COLO668 (cell line): Measurements from ENCODE around the gene BPIFA3.
"Not testable (repeated sequence)": the region's sequence is repeated elsewhere in the genome, so short reads cannot be mapped to it uniquely, and the experiment has no call there.

Experiments used
- DNase-seq: peaks from one replicate; lab custom pipeline; 2025; ENCODE audit not compliant: unreplicated experiment; lab: John Stamatoyannopoulos, UW

The BPIFA3 gene

DNA sequence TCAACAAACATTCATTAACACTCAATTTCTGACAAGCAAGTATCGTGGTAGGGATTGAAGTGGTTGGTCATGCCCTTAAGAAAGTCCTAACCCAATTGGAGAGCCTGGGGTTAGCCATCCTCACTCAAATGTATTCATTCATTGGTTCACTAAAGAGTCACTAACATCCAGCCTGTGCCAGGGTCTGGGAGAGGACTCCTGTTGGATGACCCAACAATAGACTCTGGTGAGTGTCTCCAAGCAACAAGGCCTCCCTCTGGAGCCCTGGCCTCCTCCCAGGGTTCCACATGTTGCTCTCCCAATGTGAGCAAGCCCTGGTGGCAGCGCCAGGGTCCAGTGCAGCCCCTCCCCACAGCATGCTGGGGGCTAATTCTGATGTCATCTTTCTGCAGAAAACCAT lies at the start of gene BPIFA3:
Gene BPIFA3, plus strand, starts transcription at position 301 of the 400 bp plus-strand sequence. CDS start 185 bp downstream, outside the sequence.
- no peak for DNase-seq

DNA sequence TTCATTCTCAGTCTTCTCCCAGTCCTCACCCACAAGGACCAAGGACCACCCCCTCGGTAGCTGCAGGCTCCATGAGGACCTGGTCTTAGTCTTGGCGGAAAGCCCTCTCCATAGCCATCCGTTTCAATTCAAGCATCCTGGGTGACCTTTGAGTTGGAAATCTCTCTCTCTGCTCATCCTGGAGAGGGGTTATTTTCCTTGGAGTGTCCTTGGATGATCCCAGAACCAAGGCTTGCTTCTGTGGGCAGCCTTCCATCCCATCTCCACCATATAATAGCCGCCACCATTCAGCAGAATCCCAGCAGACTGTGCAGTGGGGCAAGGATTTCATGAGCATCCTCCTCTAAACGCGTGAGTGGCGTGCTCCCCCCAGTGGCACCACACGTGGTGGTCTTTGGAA lies 49.3 kb upstream of the BPIFA3 start, which contains the start of gene BPIFA2:
Gene BPIFA2, plus strand, starts transcription at position 301 of the 400 bp plus-strand sequence. CDS start 987 bp downstream, outside the sequence.
- DNase-seq: no peak

DNA sequence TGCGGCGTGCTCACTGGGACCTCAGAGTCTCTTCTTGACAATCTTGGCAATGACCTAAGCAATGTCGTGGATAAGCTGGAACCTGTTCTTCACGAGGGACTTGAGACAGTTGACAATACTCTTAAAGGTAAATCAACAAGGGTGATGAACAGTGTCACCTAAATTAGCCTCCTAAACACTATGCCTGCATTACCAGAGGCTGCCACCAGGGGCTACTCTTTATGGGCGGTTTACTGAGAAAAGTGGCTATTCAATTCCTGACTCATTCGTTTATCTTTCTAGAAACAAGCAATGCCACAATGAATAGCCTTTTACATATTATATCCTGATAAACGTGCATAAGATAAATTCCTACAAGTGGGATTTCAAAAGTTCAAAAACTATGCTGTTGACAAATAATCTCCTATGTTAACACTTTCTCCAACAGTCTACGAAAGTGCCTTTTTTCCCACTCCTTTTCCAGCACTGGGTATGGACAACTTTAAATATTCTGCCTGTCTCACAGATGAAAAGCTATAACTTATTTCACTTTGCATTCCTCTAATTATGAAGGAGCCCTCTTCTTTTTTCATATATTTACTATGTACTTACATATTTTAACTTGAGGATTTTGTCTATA lies 47.9 kb upstream of the BPIFA3 start:
- DNase-seq: peak; percentile 12

- no peak for DNase-seq
Observed at GRCh38 chr20:33172781-33173180, 44.4 kb upstream of the BPIFA3 start.

GRCh38 chr20:33175123-33175522 lies 42.0 kb upstream of the BPIFA3 start:
- no peak for DNase-seq

- DNase-seq: no peak
Observed at GRCh38 chr20:33176101-33176500, 41.1 kb upstream of the BPIFA3 start.

GRCh38 chr20:33177866-33178265 lies 39.3 kb upstream of the BPIFA3 start:
- DNase-seq: no peak

DNA sequence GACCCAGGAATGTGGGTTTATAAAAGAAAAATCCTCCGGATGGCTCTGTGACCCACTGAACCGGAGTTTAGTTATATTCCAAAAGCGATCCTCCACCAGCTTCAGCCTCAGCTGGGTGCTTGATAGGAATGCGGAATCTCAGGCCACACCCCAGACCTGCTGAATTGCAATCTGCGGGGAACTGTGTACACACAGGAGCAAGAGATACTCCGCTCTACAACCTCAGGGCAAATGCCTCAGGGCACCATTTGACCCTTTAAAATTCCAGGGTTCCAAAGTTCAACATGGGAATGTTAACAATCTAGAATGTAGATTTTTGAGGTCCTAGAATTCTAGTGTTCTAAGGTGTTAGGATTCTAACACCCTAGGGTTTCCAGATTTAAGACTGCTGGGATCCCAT lies 38.4 kb upstream of the BPIFA3 start:
- no peak for DNase-seq

GRCh38 chr20:33180169-33180568 lies 37.0 kb upstream of the BPIFA3 start:
- no peak for DNase-seq

- no peak for DNase-seq
Observed at GRCh38 chr20:33181482-33182093, 35.6 kb upstream of the BPIFA3 start.

DNA sequence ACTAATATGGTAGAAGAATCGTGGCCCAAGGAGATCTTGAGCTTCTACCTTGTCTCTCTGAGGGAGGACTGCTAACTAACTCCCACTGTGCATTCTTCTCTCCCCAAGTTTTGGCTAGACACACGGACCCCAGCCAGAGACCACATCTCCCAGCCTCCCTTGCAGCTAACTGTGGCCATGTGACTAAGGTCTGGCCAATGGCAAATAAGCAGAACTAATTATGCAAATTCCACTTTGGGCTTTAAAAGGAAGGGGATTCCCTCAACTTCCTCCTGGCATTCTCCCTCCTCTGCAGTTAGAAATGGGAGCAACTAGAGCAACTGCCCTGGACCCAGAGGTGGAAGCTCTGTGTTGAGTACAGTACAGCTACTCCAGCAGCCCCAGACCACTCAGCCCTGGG lies 33.8 kb upstream of the BPIFA3 start:
- no peak for DNase-seq

GRCh38 chr20:33185031-33185590 lies 32.0 kb upstream of the BPIFA3 start:
- DNase-seq: not testable (repeated sequence)

DNA sequence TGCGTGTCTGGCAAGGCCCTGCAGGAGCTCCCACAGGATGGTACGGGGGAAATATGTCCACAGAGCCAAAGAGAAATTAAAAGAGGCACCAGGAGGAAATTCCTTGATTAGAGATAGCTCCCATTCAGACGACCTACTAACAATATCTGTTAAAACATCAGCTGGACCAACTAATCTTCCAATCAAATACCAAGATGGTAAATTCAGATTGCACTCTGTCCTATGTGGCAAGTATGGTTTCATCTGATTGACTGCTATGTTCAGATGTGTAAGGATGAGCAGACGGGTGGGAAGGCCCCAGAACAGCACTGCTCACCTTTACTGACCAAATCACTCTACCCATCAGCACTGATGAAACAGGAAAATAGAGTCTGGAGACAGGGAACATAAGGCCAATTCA lies 29.7 kb upstream of the BPIFA3 start:
- DNase-seq: no peak

- DNase-seq: no peak
Observed at GRCh38 chr20:33188421-33188820, 28.7 kb upstream of the BPIFA3 start.

- DNase-seq: no peak
Observed at GRCh38 chr20:33191484-33191883, 25.7 kb upstream of the BPIFA3 start.

- DNase-seq: no peak
Observed at GRCh38 chr20:33191955-33192354, 25.2 kb upstream of the BPIFA3 start.

GRCh38 chr20:33192912-33193501 lies 24.1 kb upstream of the BPIFA3 start:
- DNase-seq: no peak

- no peak for DNase-seq
Observed at GRCh38 chr20:33199026-33199425, 18.1 kb upstream of the BPIFA3 start.

DNA sequence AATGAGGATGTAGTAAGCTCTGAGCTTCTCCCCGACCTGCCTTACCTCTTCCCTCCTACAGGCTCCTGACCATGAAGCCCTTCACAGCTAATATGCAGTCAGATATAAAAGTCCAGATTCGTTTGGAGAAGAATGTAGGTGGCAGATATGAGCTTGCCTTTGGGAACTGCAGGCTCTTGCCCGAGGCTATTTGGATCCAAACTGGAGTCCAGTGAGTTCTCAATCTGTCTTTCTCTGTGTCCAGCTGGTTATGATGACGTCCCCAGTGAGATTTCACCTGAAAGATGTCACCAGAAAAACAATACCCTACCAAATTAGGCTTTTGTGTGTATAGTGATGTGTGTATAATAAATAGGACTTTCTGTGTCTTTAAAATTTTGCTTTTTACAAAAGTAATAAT lies 14.7 kb upstream of the BPIFA3 start:
- no peak for DNase-seq

GRCh38 chr20:33203444-33203843 lies 13.7 kb upstream of the BPIFA3 start:
- no peak for DNase-seq

- no peak for DNase-seq
Observed at GRCh38 chr20:33209789-33210188, 7.4 kb upstream of the BPIFA3 start.

GRCh38 chr20:33210371-33210770 lies 6.8 kb upstream of the BPIFA3 start:
- no peak for DNase-seq
